GM12878 (cell line): Measurements from ENCODE around the gene CR1.

ENCODE experiments used
- CEBPZ ChIP-seq: fragments of 150-350 bp; IDR thresholded peaks from 2 replicates; pipeline ENCODE4 v1.6.1; 2016; ENCODE audit warnings: low read depth, low read length
- CTCF ChIP-seq, 3 experiments: IDR thresholded peaks in 2 of 3; conservative IDR thresholded peaks in 1 of 3; 2 replicates each; pipeline ENCODE4 v1.5.1; 2011; ENCODE audit warnings: low read depth in 3 of 3, low read length in 3 of 3, mild to moderate bottlenecking in 3 of 3, control low read depth in 2 of 3, moderate library complexity in 2 of 3, inconsistent platforms in 1 of 3, mixed read lengths in 1 of 3; ENCODE audit not compliant: control insufficient read depth in 2 of 3, insufficient read depth in 1 of 3; ENCODE audit errors: extremely low read depth in 1 of 3
- ELK1 ChIP-seq: IDR thresholded peaks from 2 replicates; pipeline ENCODE4 v1.6.1; 2012; ENCODE audit warnings: low read depth, low read length, improper control_type of control experiment
- EP300 ChIP-seq, 2 experiments: fragments of 150-350 bp in 1 of 2; IDR thresholded peaks; 2 replicates each; pipeline ENCODE4 v1.6.1; 2011 to 2012; ENCODE audit warnings: low read depth in 2 of 2, low read length in 2 of 2, borderline replicate concordance in 1 of 2, improper control_type of control experiment in 1 of 2, inconsistent platforms in 1 of 2; ENCODE audit not compliant: control insufficient read depth in 1 of 2
- PBX3 ChIP-seq: IDR thresholded peaks from 2 replicates; pipeline ENCODE4 v1.6.1; 2011; ENCODE audit warnings: mild to moderate bottlenecking, low read depth, low read length, moderate library complexity; ENCODE audit not compliant: insufficient replicate concordance
- RAD21 ChIP-seq: IDR thresholded peaks from 2 replicates; pipeline ENCODE4 v1.6.1; 2011; ENCODE audit warnings: mild to moderate bottlenecking, low read depth, low read length, moderate library complexity; ENCODE audit not compliant: insufficient read depth
- SREBF2 ChIP-seq: IDR thresholded peaks from 2 replicates; pipeline ENCODE4 v1.6.1; 2012; ENCODE audit warnings: mild to moderate bottlenecking, low read length
- SUZ12 ChIP-seq: fragments of 200-600 bp; sonication (generic); IDR thresholded peaks from one replicate; pipeline ENCODE4 v1.6.1; 2018; ENCODE audit warnings: antibody characterized with exemption, mild to moderate bottlenecking; ENCODE audit not compliant: unreplicated experiment
- TARDBP ChIP-seq: IDR thresholded peaks from 2 replicates; pipeline ENCODE4 v1.6.1; 2016; ENCODE audit warnings: borderline replicate concordance
- YY1 ChIP-seq: IDR thresholded peaks from 2 replicates; pipeline ENCODE4 v1.6.1; 2011; ENCODE audit warnings: low read depth, mild to moderate bottlenecking, low read length

GRCh38 chr1:207649865-207650580, 154.1 kb downstream of the CR1 start:
- TF ChIP-seq CEBPZ (no peak), PBX3 (no peak), CTCF (IDR thresholded peaks at IDR 0.05 in 2 of 3, conservative IDR thresholded peaks at IDR 0.05 in 1 of 3; ENCODE audit: control insufficient read depth in 2 of 3, extremely low read depth in 1 of 3, insufficient read depth in 1 of 3, low read depth in 3 of 3, low read length in 3 of 3) (no peak), YY1 (no peak), SREBF2 (no peak), EP300 (IDR thresholded peaks at IDR 0.05; ENCODE audit: borderline replicate concordance in 1 of 2, control insufficient read depth in 1 of 2, low read depth in 2 of 2, low read length in 2 of 2) (no peak), TARDBP (no peak), RAD21 (no peak), SUZ12 (no peak), ELK1 (no peak)
